Measurements from ENCODE around the gene B3GALT5.

- TF ChIP-seq CTCF (IDR thresholded peaks at IDR 0.05) (no peak), EP300 (IDR thresholded peaks at IDR 0.05) (no peak)
These were observed 38.5 kb downstream of the B3GALT5 start for GRCh38 chr21:39651206-39651605.
